HepG2 (cell line): ENCODE measurements around the gene SRSF1. TPM values are rescaled to one million over a fixed set of nuclear protein-coding genes. Genes with fewer than 3 reads are reported as not detected.

Experiments used
- ADNP ChIP-seq: sonication (generic); formaldehyde crosslinking; IDR thresholded peaks from 2 replicates; pipeline ENCODE4 v1.4.0; 2020; ENCODE audit warnings: missing genetic modification reagents
- AGO1 ChIP-seq: fragments of 200-400 bp; formaldehyde crosslinking; IDR thresholded peaks from 2 replicates; pipeline ENCODE4 v1.6.1; 2017; ENCODE audit warnings: mild to moderate bottlenecking, low read depth, low read length, moderate library complexity; ENCODE audit not compliant: poor library complexity, severe bottlenecking
- BORCS8-MEF2B ChIP-seq: sonication (generic); formaldehyde crosslinking; IDR thresholded peaks from 2 replicates; pipeline ENCODE4 v1.8.0; 2022; ENCODE audit warnings: mild to moderate bottlenecking, missing genetic modification reagents
- CREB1 ChIP-seq, 2 experiments: fragments of 450-650 bp in 1 of 2; IDR thresholded peaks; 2 replicates each; pipeline ENCODE4 v1.6.1; 2016 to 2017; ENCODE audit warnings: control low read depth in 1 of 2, mild to moderate bottlenecking in 1 of 2, missing compliant biosample characterization in 1 of 2, missing genetic modification characterization in 1 of 2
- FOXC1 ChIP-seq: sonication (generic); formaldehyde crosslinking; IDR thresholded peaks from 2 replicates; pipeline ENCODE4 v1.8.0; 2022; ENCODE audit warnings: mild to moderate bottlenecking, missing genetic modification reagents, borderline replicate concordance
- HINFP ChIP-seq: sonication (generic); formaldehyde crosslinking; IDR thresholded peaks from 2 replicates; pipeline ENCODE4 v1.4.0; 2020; ENCODE audit warnings: low read depth, mild to moderate bottlenecking, missing genetic modification reagents
- MAFK ChIP-seq, 2 experiments: IDR thresholded peaks in 1 of 2; conservative IDR thresholded peaks in 1 of 2; 2 replicates each; pipeline ENCODE4 v1.6.1; 2011; ENCODE audit warnings: improper control_type of control experiment in 2 of 2, low read length in 2 of 2
- MBNL3 ChIP-seq: fragments of 250-450 bp; sonication (Bioruptor Pico); conservative IDR thresholded peaks from 2 replicates; pipeline ENCODE4 v1.8.0; 2022; ENCODE audit warnings: mild to moderate bottlenecking, inconsistent platforms
- MTA3 ChIP-seq: sonication (generic); formaldehyde crosslinking; IDR thresholded peaks from 2 replicates; pipeline ENCODE4 v1.4.0; 2020; ENCODE audit warnings: missing genetic modification reagents
- PLRG1 ChIP-seq: fragments of 450-650 bp; conservative IDR thresholded peaks from 2 replicates; pipeline ENCODE4 v1.6.1; 2016
- RBAK ChIP-seq: sonication (generic); formaldehyde crosslinking; IDR thresholded peaks from 2 replicates; pipeline ENCODE4 v1.5.1; 2020; ENCODE audit warnings: mild to moderate bottlenecking, missing genetic modification reagents
- RBM39 ChIP-seq: fragments of 200-400 bp; formaldehyde crosslinking; IDR thresholded peaks from one replicate; pipeline ENCODE4 v1.6.1; 2018; ENCODE audit warnings: antibody characterized with exemption, mild to moderate bottlenecking, low read depth, low read length; ENCODE audit not compliant: poor library complexity, severe bottlenecking
- TAF15 ChIP-seq: fragments of 200-400 bp; formaldehyde crosslinking; IDR thresholded peaks from one replicate; pipeline ENCODE4 v1.6.1; 2018; ENCODE audit warnings: mild to moderate bottlenecking, low read depth, low read length; ENCODE audit not compliant: poor library complexity, severe bottlenecking
- TGIF2 ChIP-seq: IDR thresholded peaks from 2 replicates; pipeline ENCODE4 v1.6.1; 2016; ENCODE audit warnings: control low read depth, missing compliant biosample characterization
- ZNF530 ChIP-seq: sonication (generic); formaldehyde crosslinking; IDR thresholded peaks from 2 replicates; pipeline ENCODE4 v1.5.0; 2020; ENCODE audit warnings: low read depth, mild to moderate bottlenecking, missing genetic modification reagents
- ZNF557 ChIP-seq: sonication (generic); formaldehyde crosslinking; IDR thresholded peaks from 2 replicates; pipeline ENCODE4 v1.4.0; 2020; ENCODE audit warnings: missing genetic modification reagents
- polyA plus RNA-seq, 8 experiments: library from polyadenylated mRNA; depleted of rRNA in 3 of 8; stranded (reverse) in 7 of 8; unstranded in 1 of 8; fragments of >200 nt; fragmentation: Illumina TruSeq in 4 of 8; extraction: Trizol in 4 of 8; gene quantifications; 2 replicates each; pipeline versions ENCODE4 v1.2.1 to v1.2.3, GENCODE V29; 2011 to 2016; ENCODE audit warnings: low read depth in 4 of 8, missing spikeins in 1 of 8, mixed read lengths in 1 of 8; ENCODE audit not compliant: insufficient read depth in 1 of 8
- total RNA-seq, 5 experiments: library from RNA; depleted of rRNA; stranded (reverse); fragments of >200 nt; fragmentation: Illumina TruSeq; extraction: Trizol; gene quantifications; 2 replicates each; pipeline ENCODE4 v1.2.3, GENCODE V29; 2016; ENCODE audit warnings: low read depth in 1 of 5
- TF ChIP-seq, protein P1 (sequence below): sonication (generic); formaldehyde crosslinking; conservative IDR thresholded peaks from 2 replicates; pipeline ENCODE4 v1.4.0; 2020; ENCODE audit warnings: missing genetic modification reagents
- TF ChIP-seq, protein P2 (sequence below): sonication (generic); formaldehyde crosslinking; IDR thresholded peaks from 2 replicates; pipeline ENCODE4 v1.5.0; 2020; ENCODE audit warnings: missing genetic modification reagents
- TF ChIP-seq, protein P3 (sequence below): sonication (generic); formaldehyde crosslinking; IDR thresholded peaks from 2 replicates; pipeline ENCODE4 v1.9.0; 2021; ENCODE audit warnings: missing genetic modification reagents, borderline replicate concordance
- TF ChIP-seq, protein P4 (sequence below): sonication (generic); formaldehyde crosslinking; IDR thresholded peaks from 2 replicates; pipeline ENCODE4 v1.5.0; 2020; ENCODE audit warnings: missing genetic modification reagents
- TF ChIP-seq, protein P5 (sequence below): sonication (generic); formaldehyde crosslinking; conservative IDR thresholded peaks from 2 replicates; pipeline ENCODE4 v1.8.0; 2022; ENCODE audit warnings: missing genetic modification reagents

Gene SRSF1
- total and polyA plus RNA-seq, 2 of the 13 experiments (the other 11 are each of a cell fraction or from before 2014, with no cell fraction given), result 142 to 445 TPM

DNA sequence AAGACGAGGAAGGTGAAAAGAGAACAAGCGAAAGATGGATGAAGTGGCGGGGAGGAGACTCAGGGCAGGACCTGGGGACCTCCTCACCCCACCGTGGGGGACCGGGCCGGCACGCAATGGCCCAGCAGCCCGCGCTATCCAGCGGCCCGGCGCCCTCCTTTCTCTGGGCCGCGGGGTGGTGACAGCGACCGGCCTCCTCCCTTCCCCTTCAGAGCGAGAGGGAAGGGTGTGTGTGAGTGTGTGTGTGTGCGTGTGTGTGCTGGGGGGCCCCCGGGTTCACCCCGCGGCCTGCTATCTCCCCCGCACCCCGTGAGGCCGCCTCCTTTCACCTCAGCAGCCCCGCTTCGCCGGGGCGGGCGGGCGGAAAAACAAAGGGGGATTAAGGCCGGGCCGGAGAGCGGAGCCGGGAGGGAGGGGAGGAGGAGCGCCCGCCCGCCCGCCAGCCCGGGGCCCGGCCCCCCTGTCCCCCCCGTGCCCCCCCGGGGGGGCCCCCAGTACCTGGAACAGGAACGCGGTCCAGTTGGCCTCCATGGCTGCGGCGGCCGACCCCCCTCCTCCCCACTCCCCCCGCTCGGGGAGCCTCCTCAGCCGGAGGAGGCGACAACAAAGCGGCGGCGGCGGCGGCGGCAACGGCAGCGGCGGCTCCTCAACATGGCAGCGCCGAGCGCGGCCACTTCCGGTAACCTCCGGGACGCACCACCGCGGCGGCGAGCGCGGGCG is 19.3 kb downstream of the SRSF1 start, which contains the start of gene VEZF1 (continued):
- TF ChIP-seq MBNL3 (CRISPR knock-in tag) (no peak), HINFP (CRISPR knock-in tag) (no peak), BORCS8-MEF2B (CRISPR knock-in tag) (peak; percentile 29; the same call in 1 of the 2 replicates), TGIF2 (CRISPR knock-in tag) (0 out of 2 replicates have a peak, but pooled peaks have one; percentile 27), MAFK (conservative IDR thresholded peaks at IDR 0.05 in 1 of 2, IDR thresholded peaks at IDR 0.05 in 1 of 2; ENCODE audit: low read length in 2 of 2) (no peak), TAF15 (no peak), ZNF557 (peak; percentile 47; the same call in 1 of the 2 replicates), RBAK (no peak), MTA3 (no peak), AGO1 (no peak), FOXC1 (no peak), PLRG1 (no peak), ADNP (no peak), ZNF530 (CRISPR knock-in tag) (no peak), RBM39 (peak; percentile 69), CREB1 (IDR thresholded peaks at IDR 0.05) (no peak), CREB1 (CRISPR knock-in tag; IDR thresholded peaks at IDR 0.05) (no peak)
- TF ChIP-seq, protein P1, sequence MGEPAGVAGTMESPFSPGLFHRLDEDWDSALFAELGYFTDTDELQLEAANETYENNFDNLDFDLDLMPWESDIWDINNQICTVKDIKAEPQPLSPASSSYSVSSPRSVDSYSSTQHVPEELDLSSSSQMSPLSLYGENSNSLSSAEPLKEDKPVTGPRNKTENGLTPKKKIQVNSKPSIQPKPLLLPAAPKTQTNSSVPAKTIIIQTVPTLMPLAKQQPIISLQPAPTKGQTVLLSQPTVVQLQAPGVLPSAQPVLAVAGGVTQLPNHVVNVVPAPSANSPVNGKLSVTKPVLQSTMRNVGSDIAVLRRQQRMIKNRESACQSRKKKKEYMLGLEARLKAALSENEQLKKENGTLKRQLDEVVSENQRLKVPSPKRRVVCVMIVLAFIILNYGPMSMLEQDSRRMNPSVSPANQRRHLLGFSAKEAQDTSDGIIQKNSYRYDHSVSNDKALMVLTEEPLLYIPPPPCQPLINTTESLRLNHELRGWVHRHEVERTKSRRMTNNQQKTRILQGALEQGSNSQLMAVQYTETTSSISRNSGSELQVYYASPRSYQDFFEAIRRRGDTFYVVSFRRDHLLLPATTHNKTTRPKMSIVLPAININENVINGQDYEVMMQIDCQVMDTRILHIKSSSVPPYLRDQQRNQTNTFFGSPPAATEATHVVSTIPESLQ (CRISPR knock-in tag), result no peak
- TF ChIP-seq, protein P2, sequence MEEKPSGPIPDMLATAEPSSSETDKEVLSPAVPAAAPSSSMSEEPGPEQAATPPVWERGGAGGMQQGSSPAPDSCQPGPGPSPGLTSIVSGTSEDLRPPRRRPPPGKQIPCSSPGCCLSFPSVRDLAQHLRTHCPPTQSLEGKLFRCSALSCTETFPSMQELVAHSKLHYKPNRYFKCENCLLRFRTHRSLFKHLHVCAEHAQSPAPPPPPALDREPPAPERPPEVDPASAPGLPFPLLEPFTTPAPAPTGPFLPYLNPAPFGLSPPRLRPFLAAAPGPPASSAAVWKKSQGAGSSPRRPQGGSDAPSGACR (CRISPR knock-in tag), result no peak
- TF ChIP-seq, protein P3, sequence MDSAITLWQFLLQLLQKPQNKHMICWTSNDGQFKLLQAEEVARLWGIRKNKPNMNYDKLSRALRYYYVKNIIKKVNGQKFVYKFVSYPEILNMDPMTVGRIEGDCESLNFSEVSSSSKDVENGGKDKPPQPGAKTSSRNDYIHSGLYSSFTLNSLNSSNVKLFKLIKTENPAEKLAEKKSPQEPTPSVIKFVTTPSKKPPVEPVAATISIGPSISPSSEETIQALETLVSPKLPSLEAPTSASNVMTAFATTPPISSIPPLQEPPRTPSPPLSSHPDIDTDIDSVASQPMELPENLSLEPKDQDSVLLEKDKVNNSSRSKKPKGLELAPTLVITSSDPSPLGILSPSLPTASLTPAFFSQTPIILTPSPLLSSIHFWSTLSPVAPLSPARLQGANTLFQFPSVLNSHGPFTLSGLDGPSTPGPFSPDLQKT (CRISPR knock-in tag), result no peak
- TF ChIP-seq, protein P4, sequence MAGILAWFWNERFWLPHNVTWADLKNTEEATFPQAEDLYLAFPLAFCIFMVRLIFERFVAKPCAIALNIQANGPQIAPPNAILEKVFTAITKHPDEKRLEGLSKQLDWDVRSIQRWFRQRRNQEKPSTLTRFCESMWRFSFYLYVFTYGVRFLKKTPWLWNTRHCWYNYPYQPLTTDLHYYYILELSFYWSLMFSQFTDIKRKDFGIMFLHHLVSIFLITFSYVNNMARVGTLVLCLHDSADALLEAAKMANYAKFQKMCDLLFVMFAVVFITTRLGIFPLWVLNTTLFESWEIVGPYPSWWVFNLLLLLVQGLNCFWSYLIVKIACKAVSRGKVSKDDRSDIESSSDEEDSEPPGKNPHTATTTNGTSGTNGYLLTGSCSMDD (CRISPR knock-in tag), result no peak
- TF ChIP-seq, protein P5, sequence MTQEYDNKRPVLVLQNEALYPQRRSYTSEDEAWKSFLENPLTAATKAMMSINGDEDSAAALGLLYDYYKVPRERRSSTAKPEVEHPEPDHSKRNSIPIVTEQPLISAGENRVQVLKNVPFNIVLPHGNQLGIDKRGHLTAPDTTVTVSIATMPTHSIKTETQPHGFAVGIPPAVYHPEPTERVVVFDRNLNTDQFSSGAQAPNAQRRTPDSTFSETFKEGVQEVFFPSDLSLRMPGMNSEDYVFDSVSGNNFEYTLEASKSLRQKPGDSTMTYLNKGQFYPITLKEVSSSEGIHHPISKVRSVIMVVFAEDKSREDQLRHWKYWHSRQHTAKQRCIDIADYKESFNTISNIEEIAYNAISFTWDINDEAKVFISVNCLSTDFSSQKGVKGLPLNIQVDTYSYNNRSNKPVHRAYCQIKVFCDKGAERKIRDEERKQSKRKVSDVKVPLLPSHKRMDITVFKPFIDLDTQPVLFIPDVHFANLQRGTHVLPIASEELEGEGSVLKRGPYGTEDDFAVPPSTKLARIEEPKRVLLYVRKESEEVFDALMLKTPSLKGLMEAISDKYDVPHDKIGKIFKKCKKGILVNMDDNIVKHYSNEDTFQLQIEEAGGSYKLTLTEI (CRISPR knock-in tag), result no peak
